GM23248 (cell line): ENCODE results near the gene DOK3. TPM values are rescaled to one million over a fixed set of nuclear protein-coding genes. Genes with fewer than 3 reads are reported as not detected.
A peak's percentile ranks its signal among the peaks of the same experiment; 100 is the strongest.

ENCODE experiments used
- DNase-seq: peaks from one replicate; pipeline ENCODE4 v3.0.0-alpha.2; 2015
- H2AFZ ChIP-seq: fragments of 200-600 bp; sonication (generic); 2 replicates; pipeline ENCODE4 v1.6.1; 2016; ENCODE audit warnings: antibody characterized with exemption
- H3F3A ChIP-seq: fragments of 200-600 bp; sonication (generic); 2 replicates; pipeline ENCODE4 v1.6.1; 2016; ENCODE audit warnings: mild to moderate bottlenecking, antibody characterized with exemption, mixed run types; ENCODE audit not compliant: insufficient read depth
- H3K27ac ChIP-seq: fragments of 200-600 bp; sonication (generic); 2 replicates; pipeline ENCODE4 v1.5.1; 2016; ENCODE audit warnings: mild to moderate bottlenecking
- H3K27me3 ChIP-seq: fragments of 200-600 bp; sonication (generic); replicated peaks from 2 replicates; pipeline ENCODE4 v1.6.1; 2016; ENCODE audit warnings: mild to moderate bottlenecking; ENCODE audit not compliant: insufficient read depth
- H3K36me3 ChIP-seq: fragments of 200-600 bp; sonication (generic); 2 replicates; pipeline ENCODE4 v1.6.1; 2016; ENCODE audit warnings: low read depth, mild to moderate bottlenecking
- H3K4me1 ChIP-seq: fragments of 200-600 bp; sonication (generic); 2 replicates; pipeline ENCODE4 v1.6.1; 2016; ENCODE audit warnings: mild to moderate bottlenecking; ENCODE audit not compliant: insufficient read depth
- H3K4me2 ChIP-seq: fragments of 200-600 bp; sonication (generic); one replicate; pipeline ENCODE4 v1.6.1; 2016; ENCODE audit warnings: mild to moderate bottlenecking; ENCODE audit not compliant: unreplicated experiment
- H3K4me3 ChIP-seq: fragments of 200-600 bp; sonication (generic); 2 replicates; pipeline ENCODE4 v1.5.1; 2016; ENCODE audit warnings: mild to moderate bottlenecking
- H3K79me2 ChIP-seq: fragments of 200-600 bp; sonication (generic); 2 replicates; pipeline ENCODE4 v1.6.1; 2016; ENCODE audit warnings: mild to moderate bottlenecking; ENCODE audit not compliant: insufficient read depth
- H3K9ac ChIP-seq: fragments of 200-600 bp; sonication (generic); 2 replicates; pipeline ENCODE4 v1.6.1; 2016; ENCODE audit warnings: mild to moderate bottlenecking
- H3K9me2 ChIP-seq: fragments of 200-600 bp; sonication (generic); 2 replicates; pipeline ENCODE4 v1.6.1; 2016; ENCODE audit warnings: mixed run types, mild to moderate bottlenecking, moderate library complexity; ENCODE audit not compliant: insufficient read depth
- H3K9me3 ChIP-seq: fragments of 200-600 bp; sonication (generic); one replicate; pipeline ENCODE4 v1.6.1; 2017; ENCODE audit warnings: low read depth
- H4K20me1 ChIP-seq: fragments of 200-600 bp; sonication (generic); 2 replicates; pipeline ENCODE4 v1.6.0; 2016; ENCODE audit not compliant: insufficient read depth
- EZH2 ChIP-seq: fragments of 200-600 bp; sonication (generic); IDR thresholded peaks from 2 replicates; pipeline ENCODE4 v1.6.1; 2018; ENCODE audit warnings: antibody characterized with exemption, mild to moderate bottlenecking; ENCODE audit not compliant: insufficient read depth, poor library complexity, severe bottlenecking
- EZH2phosphoT487 ChIP-seq: fragments of 200-600 bp; sonication (generic); IDR thresholded peaks from 2 replicates; pipeline ENCODE4 v1.6.1; 2018; ENCODE audit warnings: antibody characterized with exemption, moderate library complexity, mild to moderate bottlenecking, low read depth; ENCODE audit not compliant: insufficient read depth
- WGBS, 2 experiments: methylation state at CpG; one replicate each; pipeline ENCODE4 v1.1.6; 2015 to 2017; ENCODE audit warnings: low lambda C conversion rate in 2 of 2, low coverage in 1 of 2; ENCODE audit errors: missing lambda C conversion rate in 2 of 2; 5-methylcytosine and 5-hydroxymethylcytosine counted together
- in situ Hi-C: fragments of 300-500 bp; cut with MboI; formaldehyde crosslinking; loops from 2 replicates; pipeline ENCODE4 v1.15.0; 2020
- polyA plus RNA-seq: library from polyadenylated mRNA; unstranded; fragments of >200 nt; fragmentation: Nextera tagmentation; extraction: Ambion mirVana; gene quantifications from 2 replicates; pipeline ENCODE4 v1.2.1, GENCODE V29; 2016
- total RNA-seq: library from RNA; depleted of rRNA; stranded (reverse); fragments of >200 nt; shearing (Covaris generic); gene quantifications from 2 replicates; pipeline ENCODE4 v1.2.3, GENCODE V29; 2014

Gene DOK3
- total and polyA plus RNA-seq, 2 experiments from 2014 or later = 0.76 to 0.97 TPM

DNA sequence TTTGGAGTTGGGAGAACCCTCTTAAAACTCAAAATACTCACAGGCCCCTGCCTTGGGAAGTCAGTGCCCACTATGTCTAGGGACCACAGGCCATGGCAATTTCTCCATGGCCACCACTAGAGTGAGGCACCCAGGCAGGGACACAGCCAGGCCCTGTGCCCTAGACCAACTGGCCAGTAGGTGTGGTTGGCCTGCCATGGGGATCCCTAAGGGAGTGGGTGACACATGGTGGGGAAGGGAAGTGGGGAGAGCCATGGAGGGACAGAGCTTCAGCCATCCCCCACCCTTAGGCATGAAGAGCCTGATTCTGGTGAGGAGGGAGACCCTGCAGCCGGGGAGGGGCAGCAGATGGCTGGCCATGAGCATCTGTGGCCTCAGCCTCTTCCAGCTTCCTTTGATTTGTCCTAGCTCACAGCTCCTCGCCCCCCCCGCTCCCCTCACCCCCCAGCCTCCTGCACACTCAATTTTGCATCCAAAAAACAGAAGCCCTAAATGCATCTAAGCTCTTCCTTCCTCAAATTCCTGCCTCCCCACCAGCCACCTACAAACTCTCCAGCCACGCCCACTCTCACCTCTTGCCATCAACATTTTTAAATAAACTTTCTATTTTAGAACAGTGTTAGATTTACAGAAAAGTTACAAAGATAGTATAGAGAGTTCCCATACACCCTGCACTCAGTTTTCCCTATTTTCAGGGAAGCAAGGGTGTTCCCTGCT, 34.6 kb downstream of the DOK3 start:
- no peaks in the 10 kb centered on the region for H4K20me1 ChIP-seq

DNA sequence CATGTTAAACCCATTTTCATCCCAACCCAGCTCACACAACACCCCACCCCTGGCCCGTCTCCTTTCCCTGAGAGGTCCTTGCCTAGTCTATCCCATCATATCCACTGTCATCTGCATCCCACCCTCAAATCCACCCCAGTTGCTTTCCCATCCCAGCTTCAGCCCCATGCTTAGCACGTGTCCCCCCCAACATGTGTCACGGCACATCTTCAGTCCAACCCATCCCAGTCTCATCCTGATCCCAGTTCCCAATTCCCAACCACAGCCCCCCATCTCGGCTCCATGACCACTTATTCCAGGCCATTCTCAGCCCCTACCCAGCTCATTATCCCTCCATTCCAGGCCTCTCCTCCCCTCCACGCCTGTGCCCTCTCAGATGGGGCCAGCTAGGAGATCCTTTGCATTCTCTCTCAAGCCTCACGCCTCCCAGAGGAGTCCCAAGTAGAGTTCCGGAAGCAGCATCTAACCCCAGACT, 35.6 kb downstream of the DOK3 start:
- H3K27ac ChIP-seq = peak overlapping the region; percentile 14; the same call in 1 of the 2 replicates
- no peak overlapping the region for H3K9ac ChIP-seq
- no peak for TF ChIP-seq EZH2phosphoT487
- TF ChIP-seq EZH2 = no peak
- no peaks in the 10 kb centered on the region for H3K9me2 ChIP-seq
- in situ Hi-C loops = no loop called here
- DNase-seq = peak; percentile 38
- H2AFZ ChIP-seq = no peak overlapping the region
- H4K20me1 ChIP-seq = no peaks in the 10 kb centered on the region; the same call in 1 of the 2 replicates
- no peaks in the 10 kb centered on the region for H3K27me3 ChIP-seq
- peaks cover 54% of the 10 kb centered on the region for H3F3A ChIP-seq
- no peaks in the 10 kb centered on the region for H3K9me3 ChIP-seq
- WGBS, 2 experiments = 37 to 47% methylated on average over 7 of the region's 7 CpGs
- H3K36me3 ChIP-seq = no peaks in the 10 kb centered on the region
- no peak overlapping the region for H3K4me3 ChIP-seq
- H3K79me2 ChIP-seq = peaks cover 39% of the 10 kb centered on the region
- H3K4me1 ChIP-seq = peaks cover 35% of the 10 kb centered on the region
- no peak overlapping the region for H3K4me2 ChIP-seq

More for the DNA sequence above, 34.6 kb downstream of the DOK3 start:
- TF ChIP-seq EZH2 (no peak), EZH2phosphoT487 (no peak)
- Histone ChIP-seq H3K4me1 (peaks cover 35% of the 10 kb centered on the region), H3K79me2 (peaks cover 29% of the 10 kb centered on the region), H3K9me2 (no peaks in the 10 kb centered on the region), H3K4me3 (no peak overlapping the region), H2AFZ (no peak overlapping the region), H3F3A (peaks cover 59% of the 10 kb centered on the region), H3K36me3 (no peaks in the 10 kb centered on the region), H3K9me3 (no peaks in the 10 kb centered on the region), H3K27me3 (no peaks in the 10 kb centered on the region), H3K9ac (no peak overlapping the region), H3K27ac (no peak overlapping the region), H3K4me2 (no peak overlapping the region)
- DNase-seq = peak; percentile 35
- in situ Hi-C loops = no loop called here
- WGBS, 2 experiments = 75 to 94% methylated on average over 3 to 4 of the region's 4 CpGs

DNA sequence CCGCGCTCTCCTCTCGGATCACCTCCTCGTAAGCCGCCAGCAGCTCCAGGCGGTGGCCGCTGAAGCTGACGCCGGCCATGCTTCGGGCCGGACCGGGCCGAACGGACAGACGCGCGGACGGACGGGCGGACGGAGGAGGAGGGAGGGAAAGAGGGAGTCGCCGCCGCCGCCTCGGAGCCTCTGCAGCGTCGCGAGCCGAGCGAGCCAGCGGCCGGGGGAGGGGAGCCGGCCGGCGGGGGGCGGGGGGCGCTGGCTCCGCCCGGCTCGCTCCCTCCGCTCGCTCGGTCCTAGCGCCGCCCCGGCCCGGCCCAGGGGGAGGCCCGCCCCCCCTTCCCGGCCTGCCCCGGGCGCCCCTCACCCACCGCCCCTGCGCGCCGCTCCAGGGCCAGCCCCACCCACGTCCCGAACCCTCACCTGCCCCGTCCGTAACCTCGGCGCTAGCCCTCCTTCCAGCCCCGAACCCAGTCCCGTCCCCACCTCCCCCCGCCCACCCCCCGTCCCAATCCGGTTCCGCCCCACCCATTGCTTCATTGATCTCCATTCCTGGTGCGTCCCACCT, 36.1 kb downstream of the DOK3 start, which contains the start of gene DBN1:
DBN1 (minus strand) TSS at position 192 of the 559 bp plus-strand sequence; CDS start at position 79, 113 bp downstream.
- Histone ChIP-seq H3K27ac (peak within 1 kb of the TSS; percentile 93), H3K79me2 (peaks cover 44% of the 10 kb centered on the region), H3K4me1 (peaks cover 37% of the 10 kb centered on the region), H3K27me3 (no peaks in the 10 kb centered on the region), H3K36me3 (no peaks in the 10 kb centered on the region), H3K9ac (peak within 1 kb of the TSS; percentile 84), H3K4me3 (peak within 1 kb of the TSS; percentile 82), H3F3A (peaks cover 49% of the 10 kb centered on the region), H3K9me3 (no peaks in the 10 kb centered on the region), H3K9me2 (no peaks in the 10 kb centered on the region), H3K4me2 (peak within 1 kb of the TSS; percentile 96), H2AFZ (no peak within 1 kb of the TSS), H4K20me1 (no peaks in the 10 kb centered on the region; the same call in 1 of the 2 replicates)
- peak; percentile 87 for DNase-seq
- in situ Hi-C loops = no loop called here
- TF ChIP-seq EZH2 (no peak), EZH2phosphoT487 (no peak)
- 0 to 2% methylated on average over 1 to 28 of the region's 69 CpGs for WGBS, 2 experiments

DNA sequence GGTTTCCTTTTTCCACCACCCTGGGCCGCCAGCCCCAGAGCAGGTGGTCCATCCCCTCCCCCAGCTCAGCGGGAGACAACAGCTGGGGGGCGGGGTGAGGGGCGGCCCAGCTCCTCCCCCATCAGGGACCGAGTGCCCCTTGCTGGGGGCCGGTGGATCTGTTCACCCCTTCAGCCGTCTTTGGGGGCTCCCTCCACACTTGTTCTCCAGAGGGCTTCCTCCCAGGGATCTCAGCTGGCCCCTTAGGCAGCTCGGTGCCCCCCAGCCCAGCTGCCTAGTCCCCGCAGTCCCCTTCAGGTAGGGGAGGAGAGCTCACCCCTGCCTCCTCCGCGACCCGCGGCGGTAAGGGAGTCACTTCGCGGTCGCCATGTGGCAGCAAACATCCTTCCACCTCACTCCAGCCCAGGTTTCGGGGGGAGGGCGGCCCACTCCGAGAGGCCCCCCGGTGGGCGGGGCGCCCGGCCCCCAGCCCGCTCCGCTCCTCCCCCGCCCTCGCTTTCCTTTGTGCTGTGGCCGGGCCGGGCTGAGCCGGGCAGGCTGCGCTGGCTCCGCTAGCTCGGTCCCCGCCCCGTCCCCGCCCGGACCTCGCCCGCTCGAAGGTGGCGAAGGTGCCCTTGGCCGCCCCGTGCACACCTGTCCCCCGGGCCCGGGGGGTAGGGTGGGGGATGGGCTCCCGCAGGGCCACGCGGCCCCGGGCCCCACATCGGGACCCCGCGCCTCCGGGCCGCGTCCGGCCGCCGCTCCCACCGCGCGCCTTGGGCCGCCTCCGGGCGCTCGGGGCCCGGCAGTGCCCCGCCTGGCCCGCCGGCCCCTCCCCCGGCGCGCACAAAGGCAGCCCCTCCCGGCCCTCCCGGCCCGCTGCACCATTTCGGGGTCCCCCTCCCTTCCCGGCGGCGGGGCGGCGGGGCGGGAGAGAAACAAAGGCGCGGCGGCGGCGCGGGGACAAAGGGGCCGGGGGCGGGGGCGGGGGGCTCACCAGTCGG, 36.9 kb downstream of the DOK3 start:
- no peak overlapping the region for H2AFZ ChIP-seq

More for the DNA sequence above, 36.9 kb downstream of the DOK3 start:
- peak; percentile 69 for DNase-seq
- H3F3A ChIP-seq = peaks cover 44% of the 10 kb centered on the region
- H4K20me1 ChIP-seq = no peaks in the 10 kb centered on the region; the same call in 1 of the 2 replicates
- peak overlapping the region; percentile 93 for H3K27ac ChIP-seq
- H3K36me3 ChIP-seq = no peaks in the 10 kb centered on the region
- H3K9me2 ChIP-seq = no peaks in the 10 kb centered on the region
- H3K27me3 ChIP-seq = no peaks in the 10 kb centered on the region
- peaks cover 37% of the 10 kb centered on the region for H3K4me1 ChIP-seq
- peak overlapping the region; percentile 96 for H3K4me2 ChIP-seq
- peak overlapping the region; percentile 82 for H3K4me3 ChIP-seq
- no peak for TF ChIP-seq EZH2phosphoT487
- TF ChIP-seq EZH2 = no peak
- no peaks in the 10 kb centered on the region for H3K9me3 ChIP-seq
- in situ Hi-C loops = no loop called here
- peaks cover 51% of the 10 kb centered on the region for H3K79me2 ChIP-seq
- peak overlapping the region; percentile 84 for H3K9ac ChIP-seq
- WGBS, 2 experiments = 0 to 2% methylated on average over 5 to 55 of the region's 93 CpGs
